GM19463 (cell line): ENCODE measurements around the gene ARL8B.

Source experiments
- ATAC-seq: cut with Tn5 transposase; IDR thresholded peaks from one replicate; pipeline ENCODE4 v1.9.1; 2021; ENCODE audit warnings: mild to moderate bottlenecking, moderate library complexity; ENCODE audit not compliant: unreplicated experiment

ARL8B gene

GRCh38 chr3:5202222-5202621 is 80.1 kb downstream of the ARL8B start:
- no peak for ATAC-seq

- ATAC-seq = peak; percentile 99
Observed at GRCh38 chr3:5205165-5205941, 83.3 kb downstream of the ARL8B start.

- ATAC-seq = no peak
Observed at GRCh38 chr3:5210926-5211325, 88.8 kb downstream of the ARL8B start.

- no peak for ATAC-seq
Observed at GRCh38 chr3:5212628-5213573, 90.8 kb downstream of the ARL8B start.

- no peak for ATAC-seq
Observed at GRCh38 chr3:5213574-5213966, 91.5 kb downstream of the ARL8B start.

GRCh38 chr3:5214352-5214751 is 92.3 kb downstream of the ARL8B start:
- ATAC-seq = no peak

- ATAC-seq = no peak
Observed at GRCh38 chr3:5217824-5218595, 95.9 kb downstream of the ARL8B start.

GRCh38 chr3:5218815-5219214 is 96.7 kb downstream of the ARL8B start:
- ATAC-seq = no peak

GRCh38 chr3:5219216-5219615 is 97.1 kb downstream of the ARL8B start:
- no peak for ATAC-seq

- ATAC-seq = no peak
Observed at GRCh38 chr3:5220193-5220592, 98.1 kb downstream of the ARL8B start.

GRCh38 chr3:5220667-5221431 is 98.8 kb downstream of the ARL8B start:
- ATAC-seq = no peak

GRCh38 chr3:5221701-5222100 is 99.6 kb downstream of the ARL8B start:
- ATAC-seq = no peak

- no peak for ATAC-seq
Observed at GRCh38 chr3:5222283-5223005, 100.4 kb downstream of the ARL8B start.

GRCh38 chr3:5226783-5227182 is 104.7 kb downstream of the ARL8B start:
- no peak for ATAC-seq

- ATAC-seq = no peak
Observed at GRCh38 chr3:5227812-5228211, 105.7 kb downstream of the ARL8B start.

- ATAC-seq = no peak
Observed at GRCh38 chr3:5229414-5229813, 107.3 kb downstream of the ARL8B start.
